ENCODE data around the gene ARMC3. TPM values are rescaled to one million over a fixed set of nuclear protein-coding genes. Genes with fewer than 3 reads are reported as not detected.

The ARMC3 gene
- total and polyA plus RNA-seq, 11 donors = not detected

- DNase-seq (no peak), ATAC-seq (no peak)
- WGBS, 4 donors = 79 to 86% (median 82%) methylated on average over 3 of the region's 3 CpGs
- intact Hi-C loops (cut with DNase I) = no loop called here
- no peak overlapping the region for H3K4me3 ChIP-seq
- TF ChIP-seq POLR2A (IDR thresholded peaks at IDR 0.05) = no peak
- TF ChIP-seq CTCF (IDR thresholded peaks at IDR 0.05) = no peak
- H3K9me3 ChIP-seq = no peaks in the 10 kb centered on the region
- H3K36me3 ChIP-seq = no peaks in the 10 kb centered on the region
- H3K27me3 ChIP-seq = no peaks in the 10 kb centered on the region
- H3K27ac ChIP-seq = no peak overlapping the region
- H3K4me1 ChIP-seq = no peaks in the 10 kb centered on the region
Observed at GRCh38 chr10:23013581-23014335, 85.9 kb downstream of the ARMC3 start.

- no peak for ATAC-seq
Observed at GRCh38 chr10:23015021-23015707, 87.3 kb downstream of the ARMC3 start.

DNA sequence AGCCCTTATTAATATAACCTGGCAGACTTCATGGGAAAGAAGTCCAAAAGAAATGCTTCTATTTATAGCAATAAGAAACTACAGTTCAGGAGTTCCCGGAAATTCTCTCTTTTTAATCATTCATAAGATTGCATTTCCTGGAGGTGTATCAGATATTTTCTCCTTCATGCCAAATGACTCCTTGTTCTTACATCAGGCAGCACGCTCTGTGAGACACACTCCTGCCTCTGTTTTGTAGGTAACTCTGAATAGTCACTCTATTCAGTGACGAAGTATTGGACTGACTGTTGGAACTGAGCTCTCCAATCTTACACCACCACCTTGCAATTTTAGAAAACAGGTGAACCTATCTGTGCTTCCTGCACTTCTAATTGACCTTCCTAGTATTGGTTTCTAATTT is 88.8 kb downstream of the ARMC3 start:
- WGBS, 4 donors = 52 to 59% (median 57%) methylated on average over 3 of the region's 3 CpGs

More at GRCh38 chr10:23015021-23015707, 87.3 kb downstream of the ARMC3 start:
- TF ChIP-seq CTCF (IDR thresholded peaks at IDR 0.05) = no peak
- no peak for TF ChIP-seq POLR2A (IDR thresholded peaks at IDR 0.05)
- H3K36me3 ChIP-seq = no peaks in the 10 kb centered on the region
- H3K4me1 ChIP-seq = no peaks in the 10 kb centered on the region
- H3K27me3 ChIP-seq = no peaks in the 10 kb centered on the region
- no peak for DNase-seq
- WGBS, 4 donors = 81 to 89% (median 86%) methylated on average over 7 of the region's 7 CpGs
- no peak overlapping the region for H3K4me3 ChIP-seq
- H3K27ac ChIP-seq = no peak overlapping the region
- H3K9me3 ChIP-seq = no peaks in the 10 kb centered on the region
- intact Hi-C loops (cut with DNase I) = no loop called here

More for the DNA sequence above, 88.8 kb downstream of the ARMC3 start:
- intact Hi-C loops (cut with DNase I) = no loop called here
- DNase-seq (no peak), ATAC-seq (no peak)
- TF ChIP-seq CTCF (IDR thresholded peaks at IDR 0.05) (no peak), POLR2A (IDR thresholded peaks at IDR 0.05) (no peak)
- Histone ChIP-seq H3K27me3 (peaks cover 0 to 3% (median 0%) of the 10 kb centered on the region in 9 donors), H3K9me3 (peaks cover 0 to 7% (median 0%) of the 10 kb centered on the region in 12 donors), H3K4me1 (no peaks in the 10 kb centered on the region), H3K4me3 (no peak overlapping the region), H3K27ac (no peak overlapping the region), H3K36me3 (no peaks in the 10 kb centered on the region)

Data from heart left ventricle (tissue), 16 donors.